Activated CD4-positive, alpha-beta T cell treated with anti-CD3 and anti-CD28 coated beads for 4 hours (primary cell): ENCODE data around the gene LYL1.

ENCODE experiments used
- DNase-seq, 2 donors: peaks; one replicate each; pipeline ENCODE4 v3.0.0-alpha.2; 2020

The LYL1 gene

GRCh38 chr19:13053761-13054625 is 48.7 kb downstream of the LYL1 start:
- DNase-seq = no peak

- no peak for DNase-seq
Observed at GRCh38 chr19:13053238-13053637, 49.4 kb downstream of the LYL1 start.

GRCh38 chr19:13052447-13053175 is 50.0 kb downstream of the LYL1 start:
- DNase-seq = no peak

GRCh38 chr19:13051557-13052165 is 51.0 kb downstream of the LYL1 start:
- peak; percentile 9 for DNase-seq

- DNase-seq = no peak
Observed at GRCh38 chr19:13050274-13050673, 52.4 kb downstream of the LYL1 start.
